ENCODE data around the gene MMP12.
"Not testable (repeated sequence)": the region's sequence is repeated elsewhere in the genome, so short reads cannot be mapped to it uniquely, and the experiment has no call there.

The MMP12 gene

DNA sequence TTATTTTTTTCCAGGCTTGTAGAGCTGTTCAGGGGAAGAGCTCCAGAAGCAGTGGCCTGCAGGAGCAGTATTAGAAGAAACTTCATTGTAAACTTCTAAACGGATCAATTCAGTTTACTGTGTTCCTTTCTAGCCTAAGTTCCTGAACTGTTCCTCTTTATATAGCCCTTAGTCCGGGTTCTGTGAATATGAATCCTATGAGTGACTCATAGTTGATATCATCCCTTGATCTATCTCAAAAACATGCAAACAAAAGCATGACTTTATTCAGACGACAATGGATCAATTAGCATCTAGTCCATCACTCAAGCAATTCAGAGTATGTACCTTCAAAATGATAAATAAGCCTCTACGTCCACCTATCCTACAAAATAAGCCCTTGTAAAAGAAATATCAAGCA, at the start of gene MMP12:
MMP12 (minus strand) TSS at position 131 of the 400 bp plus-strand sequence; CDS start at position 86, 45 bp downstream.
- no peak for DNase-seq

DNA sequence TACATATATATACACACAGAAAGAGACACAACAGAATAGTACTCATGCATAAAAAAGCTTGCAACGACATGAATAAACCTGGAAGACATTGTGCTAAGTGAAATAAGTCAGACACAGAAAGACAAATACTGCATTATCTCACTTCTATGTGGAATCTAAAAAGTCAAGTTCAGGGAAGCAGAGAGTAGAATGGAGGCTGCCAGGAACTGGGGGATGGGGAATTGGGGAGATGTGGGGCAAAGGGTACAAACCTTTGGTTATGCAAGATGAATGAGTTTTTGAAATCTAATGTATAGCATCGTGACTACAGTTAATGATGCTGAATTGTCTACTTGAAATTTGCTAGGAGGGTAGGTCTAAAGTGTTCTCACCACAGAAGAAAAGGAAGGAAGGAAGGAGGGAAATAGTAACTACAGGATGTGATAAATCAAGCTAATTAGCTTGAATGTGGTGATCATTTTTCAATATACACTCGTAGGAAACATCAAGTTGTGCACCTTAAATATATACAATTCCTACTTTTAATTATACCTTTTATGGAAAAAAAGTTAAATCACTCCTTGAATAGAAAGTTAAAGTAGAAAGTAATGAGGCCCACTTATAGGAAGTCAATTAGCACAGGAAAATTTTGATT, 46.9 kb upstream of the MMP12 start:
- DNase-seq = no peak

DNA sequence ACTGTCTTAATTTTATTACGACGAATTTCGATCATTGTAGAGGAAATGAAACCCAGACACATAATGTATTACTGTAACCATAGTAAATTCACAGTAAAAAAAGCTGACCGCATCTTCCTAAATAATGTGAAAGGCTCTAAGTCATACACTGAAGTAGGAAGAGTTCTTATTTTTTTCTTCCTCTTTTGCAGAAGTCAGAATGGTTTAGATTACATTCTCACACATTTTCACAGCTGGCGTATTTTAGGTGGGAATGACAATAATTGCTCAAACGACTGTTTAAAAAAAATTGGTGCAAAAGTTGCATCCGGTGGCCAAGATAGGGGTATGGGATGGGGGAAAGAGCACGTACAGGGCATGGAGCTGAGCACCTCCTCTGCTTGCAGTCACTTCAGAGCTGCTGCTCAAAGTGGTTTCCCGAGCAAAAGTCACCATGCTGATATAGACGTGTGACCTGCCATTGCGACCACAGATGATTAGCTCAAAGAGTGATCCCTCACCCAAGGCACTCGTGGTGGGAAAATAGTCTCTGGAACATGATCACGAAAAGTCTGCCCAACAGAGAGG, 45.4 kb upstream of the MMP12 start:
- no peak for DNase-seq

DNA sequence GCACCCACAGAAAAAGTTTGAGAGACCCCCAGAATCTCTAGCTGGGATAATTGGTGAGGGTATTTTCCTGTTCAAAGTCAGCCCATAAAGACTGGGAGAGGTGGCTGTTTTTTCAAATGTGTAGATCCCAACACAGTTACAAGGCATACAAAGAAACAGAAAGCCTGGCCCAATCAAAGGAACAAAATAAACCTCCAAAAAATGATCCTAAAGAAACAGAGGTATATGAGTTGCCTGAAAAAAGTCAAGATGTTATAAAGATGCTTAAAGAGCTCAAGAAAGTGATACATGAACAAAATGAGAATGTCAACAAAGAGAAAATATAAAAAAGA, 40.2 kb upstream of the MMP12 start:
- no peak for DNase-seq

- peak in 6 of 51 donors; percentile 1 to 18 (median 6) for DNase-seq
Measured at GRCh38 chr11:102914238-102915043, 39.7 kb upstream of the MMP12 start.

GRCh38 chr11:102912482-102912830, 37.7 kb upstream of the MMP12 start:
- no peak for DNase-seq

DNA sequence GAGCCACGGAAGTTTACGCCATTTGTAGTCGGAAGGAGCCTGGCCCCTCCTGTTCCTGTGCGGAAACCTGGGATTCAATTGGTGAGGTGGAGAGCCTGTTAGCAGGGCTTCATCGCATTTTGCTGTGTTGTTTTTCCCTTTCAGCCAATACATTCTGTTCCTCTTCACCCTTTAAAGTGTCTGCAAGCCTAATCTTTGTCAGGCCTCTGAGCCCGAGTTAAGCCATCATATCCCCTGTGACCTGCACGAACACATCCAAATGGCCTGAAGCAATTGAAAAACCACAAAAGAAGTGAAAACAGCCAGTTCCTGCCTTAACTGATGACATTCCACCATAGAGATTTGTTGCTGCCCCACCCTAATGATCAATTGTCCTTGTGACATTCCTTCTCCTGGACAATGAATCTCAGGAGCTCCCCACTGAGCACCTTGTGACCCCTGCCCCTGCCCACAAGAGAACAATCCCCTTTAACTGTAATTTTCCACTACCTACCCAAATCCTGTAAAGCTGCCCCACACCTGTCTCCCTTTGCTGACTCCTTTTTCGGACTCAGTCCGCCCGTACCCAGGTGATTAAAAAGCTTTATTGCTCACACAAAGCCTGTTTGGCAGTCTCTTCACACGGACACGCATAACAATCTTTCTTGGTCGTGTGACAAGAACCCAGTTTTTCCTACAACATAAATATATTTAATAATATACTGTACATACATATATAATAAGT, 37.1 kb upstream of the MMP12 start:
- DNase-seq = no peak

DNA sequence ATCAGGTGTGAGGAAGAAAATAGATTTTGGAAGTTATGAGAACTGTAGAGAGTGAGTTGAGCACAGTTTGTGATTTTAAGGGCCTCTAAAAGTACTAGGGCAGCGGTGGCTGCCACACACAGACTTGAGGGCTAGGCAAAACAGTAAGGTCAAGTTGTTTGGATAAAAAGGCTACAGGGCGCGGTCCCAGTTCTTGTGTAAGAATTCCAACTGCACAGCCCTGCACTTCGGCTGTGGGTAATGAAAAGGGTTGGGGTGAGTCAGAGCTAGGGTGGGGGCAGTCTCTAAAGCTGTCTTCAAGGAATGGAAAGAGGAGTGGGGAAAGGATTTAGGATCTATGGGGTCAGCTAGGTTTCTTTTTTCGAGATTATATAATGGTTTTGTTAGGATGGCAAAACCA, 31.1 kb upstream of the MMP12 start:
- not testable (repeated sequence) for DNase-seq

DNA sequence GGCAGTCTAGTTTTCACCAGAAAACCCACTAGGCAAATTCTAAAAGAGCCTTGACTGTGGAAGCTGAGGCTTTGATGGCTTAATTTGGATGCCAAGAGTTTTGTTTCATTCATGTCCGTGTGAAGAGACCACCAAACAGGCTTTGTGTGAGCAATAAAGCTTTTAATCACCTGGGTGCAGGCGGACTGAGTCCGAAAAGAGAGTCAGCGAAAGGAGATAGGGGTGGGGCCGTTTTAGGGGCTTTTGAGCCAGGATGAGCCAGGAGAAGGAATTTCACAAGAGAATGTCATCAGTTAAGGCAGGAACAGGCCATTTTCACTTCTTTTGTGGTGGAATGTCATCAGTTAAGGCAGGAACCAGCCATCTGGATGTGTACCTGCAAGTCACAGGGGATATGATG, 29.1 kb upstream of the MMP12 start:
- DNase-seq = not testable (repeated sequence)

DNA sequence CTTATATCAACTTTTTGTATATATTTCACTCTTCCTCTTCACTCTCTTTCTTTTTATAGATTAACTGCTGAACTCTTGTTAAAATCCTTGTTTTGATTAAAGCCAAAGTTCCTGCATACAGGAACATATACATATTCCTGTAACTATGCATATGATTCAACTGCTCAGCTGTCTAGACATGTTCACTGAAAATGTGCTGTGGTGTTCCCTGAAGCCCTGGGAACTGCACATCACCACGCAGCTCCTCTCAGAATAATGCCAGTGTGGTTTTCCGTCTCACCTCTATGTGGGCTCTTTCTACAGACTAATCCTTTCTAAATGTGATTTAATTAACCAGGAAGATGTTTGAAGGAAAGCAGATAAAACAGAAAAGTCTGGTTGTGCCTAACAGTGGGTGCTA, 25.6 kb upstream of the MMP12 start:
- no peak for DNase-seq

DNA sequence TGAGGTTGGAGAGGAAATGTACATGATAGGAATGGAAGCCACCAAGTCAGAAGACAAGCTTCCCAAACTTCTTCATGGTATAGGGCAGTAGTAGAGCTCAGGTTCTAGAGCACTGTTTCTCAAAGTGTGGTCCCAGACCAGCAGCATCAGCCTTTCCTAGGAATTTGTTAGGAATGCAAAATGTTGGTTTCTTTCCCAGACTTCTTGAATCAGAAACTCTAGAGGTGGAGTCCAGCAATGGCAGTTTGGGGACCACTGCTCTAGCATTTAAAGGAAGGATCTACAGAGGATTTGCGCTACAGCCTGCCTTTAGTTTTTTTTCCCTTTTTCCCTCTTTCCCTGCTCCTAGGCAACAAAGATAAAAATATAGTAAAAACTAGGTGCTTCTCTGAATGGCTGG, 17.0 kb upstream of the MMP12 start:
- no peak for DNase-seq

- DNase-seq = no peak
Measured at GRCh38 chr11:102886999-102887398, 12.2 kb upstream of the MMP12 start.

DNA sequence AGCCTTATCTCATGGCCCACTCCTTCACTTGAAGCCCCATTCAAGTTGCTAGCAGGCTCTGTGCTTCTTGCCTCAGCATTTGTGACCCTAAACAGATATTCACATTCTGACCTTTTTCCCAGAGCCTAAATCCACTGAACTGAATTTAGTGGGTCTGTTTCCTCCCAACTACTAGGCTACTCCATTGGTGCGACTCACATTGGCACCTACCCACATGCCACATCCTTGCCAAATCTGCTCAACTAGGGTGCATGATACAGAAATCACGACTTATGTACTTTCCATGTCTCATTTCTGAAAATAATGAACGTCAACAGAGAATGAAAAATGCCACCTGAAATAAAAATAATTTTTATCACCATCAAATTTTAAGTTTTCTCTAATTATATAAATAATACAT, 8.4 kb upstream of the MMP12 start:
- no peak for DNase-seq

DNA sequence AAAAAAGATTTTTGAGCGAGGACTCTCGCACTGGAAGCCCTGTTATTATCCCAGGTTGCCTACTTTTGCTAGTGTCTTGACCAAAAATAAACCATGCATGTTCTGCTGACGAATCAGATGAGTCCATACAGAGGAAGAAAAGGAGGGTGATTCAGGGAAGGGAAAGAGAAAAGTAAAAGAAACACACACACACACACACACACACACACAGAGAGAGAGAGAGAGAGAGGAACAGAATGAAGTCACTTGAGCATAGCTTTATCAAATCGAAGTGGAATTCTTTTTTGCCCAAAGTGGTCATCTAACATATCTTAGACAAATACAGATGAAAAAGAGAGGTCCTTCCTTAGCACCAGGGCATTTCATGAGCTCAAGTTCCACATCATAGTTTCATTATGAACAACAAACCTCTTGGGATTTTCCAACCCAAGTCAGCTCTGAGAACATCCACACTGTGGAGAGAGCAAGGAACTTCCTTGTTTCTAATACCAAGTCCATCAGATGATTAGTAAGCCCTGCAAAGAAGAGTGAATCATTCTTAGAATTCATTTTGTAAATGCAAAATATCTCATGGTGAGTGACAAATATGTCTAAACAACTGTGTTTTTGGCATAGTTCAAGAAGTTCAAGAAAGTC, 7.7 kb upstream of the MMP12 start:
- DNase-seq = no peak

- DNase-seq = peak in 7 of 51 donors; percentile 2 to 24 (median 9)
Measured at GRCh38 chr11:102879801-102880200, 5.0 kb upstream of the MMP12 start.

DNA sequence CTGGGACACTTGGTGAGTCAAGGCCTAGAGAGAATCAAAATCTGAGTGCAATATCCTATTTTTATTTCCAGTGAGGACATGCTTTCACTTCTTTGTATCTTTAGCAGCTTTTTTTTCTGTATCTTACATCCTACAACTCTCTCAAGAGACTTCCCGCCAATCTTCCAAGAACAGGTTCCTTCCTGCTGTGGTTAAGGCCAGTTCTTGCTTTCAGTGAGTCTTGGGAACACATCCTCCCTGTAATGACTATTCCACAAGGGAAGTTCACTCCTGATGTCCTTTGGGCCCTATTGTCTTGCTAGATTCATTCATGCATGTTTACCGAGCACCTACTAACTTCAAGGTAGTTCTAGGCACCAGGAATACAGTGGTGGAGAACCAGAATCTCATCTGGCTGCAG, 3.8 kb upstream of the MMP12 start:
- DNase-seq = no peak

DNA sequence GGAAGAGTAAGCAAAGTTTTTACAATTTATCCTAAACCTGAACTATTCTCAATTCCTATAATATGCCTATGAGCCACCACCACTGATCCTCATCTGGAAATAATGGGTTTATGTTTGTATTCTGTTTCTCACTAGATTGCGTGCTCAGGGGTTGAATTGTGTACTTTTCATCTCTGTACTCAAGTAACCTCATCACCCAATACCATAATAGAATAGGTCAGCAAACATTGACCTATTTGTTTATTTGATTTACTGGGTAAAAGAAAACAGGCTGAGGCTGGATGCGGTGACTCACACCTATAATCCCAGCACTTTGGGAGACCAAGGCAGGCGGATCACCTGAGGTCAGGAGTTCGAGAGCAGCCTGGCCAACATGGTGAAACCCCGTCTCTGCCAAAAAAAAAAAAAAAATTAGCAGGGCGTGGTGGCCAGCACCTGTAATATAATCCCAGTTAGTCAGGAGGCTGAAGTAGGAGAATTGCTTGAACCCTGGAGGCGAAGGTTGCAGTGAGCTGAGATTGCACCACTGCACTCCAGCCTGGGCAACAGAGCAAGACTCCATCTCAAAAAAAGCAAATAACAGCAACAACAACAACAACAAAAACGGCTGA, 5.3 kb downstream of the MMP12 start:
- DNase-seq = not testable (repeated sequence)

DNA sequence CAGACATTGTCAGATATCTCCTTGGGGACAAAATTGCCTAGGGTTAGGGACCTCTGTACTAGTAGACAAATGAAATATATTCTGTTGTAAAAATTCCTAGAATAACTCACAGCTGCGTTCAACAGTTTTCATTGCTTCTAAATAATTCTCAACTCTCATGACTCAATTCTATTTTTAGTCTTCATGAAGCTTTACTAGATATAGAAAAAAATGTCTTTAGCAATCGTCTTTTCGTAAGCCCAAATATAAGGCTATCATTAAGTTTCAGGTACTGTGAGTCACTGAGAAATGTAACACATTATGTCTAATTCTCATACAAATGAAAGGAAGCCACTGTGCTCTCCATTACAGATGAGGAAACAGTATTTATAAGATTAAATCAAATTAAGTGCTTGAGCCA, 6.4 kb downstream of the MMP12 start:
- DNase-seq = no peak

- DNase-seq = no peak
Measured at GRCh38 chr11:102864724-102865123, 10.1 kb downstream of the MMP12 start.

- no peak for DNase-seq
Measured at GRCh38 chr11:102853956-102854355, 20.8 kb downstream of the MMP12 start.

GRCh38 chr11:102853055-102853454, 21.7 kb downstream of the MMP12 start:
- no peak for DNase-seq
